K562 (cell line): ENCODE results near the gene FKBP8. TPM values are rescaled to one million over a fixed set of nuclear protein-coding genes. Genes with fewer than 3 reads are reported as not detected.
A peak's percentile ranks its signal among the peaks of the same experiment; 100 is the strongest.

Experiments used
- AFF4 ChIP-seq: sonication (generic); formaldehyde crosslinking; IDR thresholded peaks from 2 replicates; pipeline ENCODE4 v1.8.0; 2023; ENCODE audit warnings: mild to moderate bottlenecking, missing genetic modification reagents
- BDP1 ChIP-seq: IDR thresholded peaks from 3 replicates; pipeline ENCODE4 v1.6.1; 2011; ENCODE audit not compliant: insufficient read length, insufficient read depth
- CBX8 ChIP-seq: fragments of 200-600 bp; sonication (generic); IDR thresholded peaks from 2 replicates; pipeline ENCODE4 v1.6.1; 2012; ENCODE audit warnings: borderline replicate concordance, mixed run types, low read depth, mild to moderate bottlenecking, moderate library complexity, mixed read lengths, low read length, control low read depth, inconsistent platforms; ENCODE audit not compliant: poor library complexity, severe bottlenecking; ENCODE audit errors: extremely low read depth
- CREB1 ChIP-seq, 2 experiments: sonication (generic) in 1 of 2; formaldehyde crosslinking in 1 of 2; IDR thresholded peaks; 2 replicates each; pipeline versions ENCODE4 v1.6.1 to v1.8.0; 2012 to 2022; ENCODE audit warnings: inconsistent platforms in 1 of 2, mild to moderate bottlenecking in 1 of 2, missing genetic modification reagents in 1 of 2, moderate library complexity in 1 of 2
- EGR1 ChIP-seq: fragments of 450-650 bp; conservative IDR thresholded peaks from 2 replicates; pipeline ENCODE4 v1.6.1; 2017; ENCODE audit warnings: mild to moderate bottlenecking
- ELF2 ChIP-seq: fragments of 250-450 bp; sonication (Bioruptor Pico); IDR thresholded peaks from 2 replicates; pipeline ENCODE4 v1.5.0; 2021; ENCODE audit warnings: mild to moderate bottlenecking
- FOXJ2 ChIP-seq: fragments of 200-800 bp; sonication (Bioruptor generic); IDR thresholded peaks from 2 replicates; pipeline ENCODE4 v1.6.1; 2016; ENCODE audit warnings: missing genetic modification characterization, missing compliant biosample characterization
- HCFC1 ChIP-seq: IDR thresholded peaks from 2 replicates; pipeline ENCODE4 v1.6.1; 2012; ENCODE audit warnings: low read depth, low read length, improper control_type of control experiment
- JUNB ChIP-seq: fragments of 450-650 bp; formaldehyde crosslinking; conservative IDR thresholded peaks from 2 replicates; pipeline ENCODE4 v1.4.0; 2020; ENCODE audit warnings: mild to moderate bottlenecking
- KLF16 ChIP-seq: IDR thresholded peaks from 2 replicates; pipeline ENCODE4 v1.6.1; 2016; ENCODE audit warnings: antibody characterized with exemption
- MTA1 ChIP-seq: fragments of 450-650 bp; IDR thresholded peaks from 2 replicates; pipeline ENCODE4 v1.6.1; 2017; ENCODE audit warnings: borderline replicate concordance
- NFIC ChIP-seq: fragments of 450-650 bp; IDR thresholded peaks from 2 replicates; pipeline ENCODE4 v1.6.1; 2017; ENCODE audit warnings: mild to moderate bottlenecking, inconsistent platforms
- PML ChIP-seq: IDR thresholded peaks from 2 replicates; pipeline ENCODE4 v1.6.1; 2012; ENCODE audit warnings: low read length, inconsistent platforms
- RCOR1 ChIP-seq, 2 experiments: IDR thresholded peaks; 2 replicates each; pipeline ENCODE4 v1.6.1; 2012; ENCODE audit warnings: low read depth in 2 of 2, low read length in 2 of 2, borderline replicate concordance in 1 of 2, improper control_type of control experiment in 1 of 2
- RHOXF2B ChIP-seq: fragments of 250-450 bp; sonication (Bioruptor Pico); conservative IDR thresholded peaks from 2 replicates; pipeline ENCODE4 v1.5.1; 2021
- SNRNP70 ChIP-seq: fragments of 200-400 bp; formaldehyde crosslinking; optimal IDR thresholded peaks from 2 replicates; pipeline ENCODE3; 2017; ENCODE audit warnings: low read depth, low read length
- SRSF7 ChIP-seq: fragments of 200-400 bp; formaldehyde crosslinking; optimal IDR thresholded peaks from 2 replicates; pipeline ENCODE3; 2017; ENCODE audit warnings: mild to moderate bottlenecking, low read depth, low read length
- SUPT5H ChIP-seq: fragments of 450-650 bp; IDR thresholded peaks from 2 replicates; pipeline ENCODE4 v1.6.1; 2016
- TAF7 ChIP-seq: fragments of 450-650 bp; IDR thresholded peaks from 2 replicates; pipeline ENCODE4 v1.6.1; 2016; ENCODE audit warnings: missing genetic modification characterization, missing compliant biosample characterization
- ZNF3 ChIP-seq: fragments of 250-450 bp; sonication (Bioruptor Pico); IDR thresholded peaks from 2 replicates; pipeline ENCODE4 v1.5.0; 2021; ENCODE audit warnings: mild to moderate bottlenecking, moderate library complexity
- polyA plus RNA-seq, 8 experiments: library from polyadenylated mRNA; depleted of rRNA in 4 of 8; stranded (reverse) in 5 of 8; unstranded in 3 of 8; fragments of >200 nt; fragmentation: Nextera tagmentation in 2 of 8; fragmentation: Illumina TruSeq in 1 of 8; extraction: Ambion mirVana in 2 of 8; extraction: Trizol in 1 of 8; gene quantifications; 2 replicates each; pipeline versions ENCODE4 v1.2.1 to v1.2.3, GENCODE V29; 2011 to 2014; ENCODE audit warnings: inconsistent platforms in 1 of 8, missing spikeins in 1 of 8
- total RNA-seq, 7 experiments: library from RNA; depleted of rRNA in 6 of 7; stranded (reverse); fragments of >200 nt in 6 of 7; fragmentation: Illumina TruSeq in 2 of 7; extraction: Trizol in 2 of 7; gene quantifications; 2 replicates each; pipeline versions ENCODE4 v1.2.1 to v1.2.3, GENCODE V29; 2011 to 2021; ENCODE audit warnings: low replicate concordance in 1 of 7
- TF ChIP-seq, protein P1 (sequence below): fragments of 250-450 bp; sonication (Bioruptor Pico); IDR thresholded peaks from 2 replicates; pipeline ENCODE4 v1.4.0; 2020; ENCODE audit warnings: mild to moderate bottlenecking, moderate library complexity, borderline replicate concordance

The FKBP8 gene
- total and polyA plus RNA-seq, 9 of the 15 experiments (the other 6 are each of a cell fraction or from before 2014, with no cell fraction given): 0.46 to 236 (median 104) TPM

- TF ChIP-seq RCOR1 (IDR thresholded peaks at IDR 0.05; ENCODE audit: borderline replicate concordance in 1 of 2, low read depth in 2 of 2, low read length in 2 of 2) (peak; percentile 97 to 99), ELF2 (CRISPR knock-in tag) (peak; percentile 91), SNRNP70 (no peak), HCFC1 (peak; percentile 46; the same call in 1 of the 2 replicates), NFIC (peak; percentile 47), ZNF3 (no peak), EGR1 (peak; percentile 82), MTA1 (peak; percentile 93), KLF16 (no peak), TAF7 (tag) (0 out of 2 replicates have a peak, but pooled peaks have one; percentile 17), PML (peak; percentile 33; the same call in 1 of the 2 replicates), CBX8 (no peak), FOXJ2 (tag) (no peak), AFF4 (no peak), CREB1 (IDR thresholded peaks at IDR 0.05) (peak; percentile 87), CREB1 (CRISPR knock-in tag; IDR thresholded peaks at IDR 0.05) (peak; percentile 87), RHOXF2B (no peak), JUNB (no peak), SRSF7 (no peak), SUPT5H (peak; percentile 74), BDP1 (no peak)
- TF ChIP-seq, protein P1, sequence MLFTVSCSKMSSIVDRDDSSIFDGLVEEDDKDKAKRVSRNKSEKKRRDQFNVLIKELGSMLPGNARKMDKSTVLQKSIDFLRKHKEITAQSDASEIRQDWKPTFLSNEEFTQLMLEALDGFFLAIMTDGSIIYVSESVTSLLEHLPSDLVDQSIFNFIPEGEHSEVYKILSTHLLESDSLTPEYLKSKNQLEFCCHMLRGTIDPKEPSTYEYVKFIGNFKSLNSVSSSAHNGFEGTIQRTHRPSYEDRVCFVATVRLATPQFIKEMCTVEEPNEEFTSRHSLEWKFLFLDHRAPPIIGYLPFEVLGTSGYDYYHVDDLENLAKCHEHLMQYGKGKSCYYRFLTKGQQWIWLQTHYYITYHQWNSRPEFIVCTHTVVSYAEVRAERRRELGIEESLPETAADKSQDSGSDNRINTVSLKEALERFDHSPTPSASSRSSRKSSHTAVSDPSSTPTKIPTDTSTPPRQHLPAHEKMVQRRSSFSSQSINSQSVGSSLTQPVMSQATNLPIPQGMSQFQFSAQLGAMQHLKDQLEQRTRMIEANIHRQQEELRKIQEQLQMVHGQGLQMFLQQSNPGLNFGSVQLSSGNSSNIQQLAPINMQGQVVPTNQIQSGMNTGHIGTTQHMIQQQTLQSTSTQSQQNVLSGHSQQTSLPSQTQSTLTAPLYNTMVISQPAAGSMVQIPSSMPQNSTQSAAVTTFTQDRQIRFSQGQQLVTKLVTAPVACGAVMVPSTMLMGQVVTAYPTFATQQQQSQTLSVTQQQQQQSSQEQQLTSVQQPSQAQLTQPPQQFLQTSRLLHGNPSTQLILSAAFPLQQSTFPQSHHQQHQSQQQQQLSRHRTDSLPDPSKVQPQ (CRISPR knock-in tag): no peak
These were observed 14.2 kb upstream of the FKBP8 start, which contains the start of gene KXD1 (continued) for GRCh38 chr19:18557411-18558201.
